Neural cell (in vitro differentiated cells): ENCODE measurements around the gene DHX29.

Experiments
- EP300 ChIP-seq: fragments of 450-650 bp; conservative IDR thresholded peaks from 2 replicates; pipeline ENCODE4 v1.6.1; 2014; ENCODE audit warnings: antibody characterized with exemption, mild to moderate bottlenecking, moderate library complexity; ENCODE audit not compliant: poor library complexity, severe bottlenecking
- EZH2 ChIP-seq: fragments of 200-600, 300-800 bp; shearing (Covaris generic), sonication (generic); IDR thresholded peaks from 2 replicates; pipeline ENCODE4 v1.6.1; 2014; ENCODE audit warnings: antibody characterized with exemption, low read length, borderline replicate concordance, mild to moderate bottlenecking; ENCODE audit not compliant: insufficient read depth, poor library complexity, severe bottlenecking
- MXI1 ChIP-seq: fragments of 450-650 bp; conservative IDR thresholded peaks from 2 replicates; pipeline ENCODE4 v1.6.1; 2014; ENCODE audit warnings: antibody characterized with exemption, mild to moderate bottlenecking; ENCODE audit not compliant: poor library complexity, severe bottlenecking
- POLR2AphosphoS5 ChIP-seq: IDR thresholded peaks from 2 replicates; pipeline ENCODE4 v1.6.1; 2012
- RAD21 ChIP-seq: fragments of 450-650 bp; conservative IDR thresholded peaks from 2 replicates; pipeline ENCODE4 v1.6.1; 2014; ENCODE audit warnings: antibody characterized with exemption, mild to moderate bottlenecking, moderate library complexity
- SMC3 ChIP-seq: fragments of 450-650 bp; conservative IDR thresholded peaks from 2 replicates; pipeline ENCODE4 v1.6.1; 2014; ENCODE audit warnings: antibody characterized with exemption, mild to moderate bottlenecking, moderate library complexity; ENCODE audit not compliant: poor library complexity
- TF ChIP-seq, protein P1 (sequence below): fragments of 450-650 bp; IDR thresholded peaks from 2 replicates; pipeline ENCODE4 v1.5.1; 2014; ENCODE audit warnings: antibody characterized with exemption, mild to moderate bottlenecking, moderate library complexity; ENCODE audit not compliant: poor library complexity, severe bottlenecking

DNA sequence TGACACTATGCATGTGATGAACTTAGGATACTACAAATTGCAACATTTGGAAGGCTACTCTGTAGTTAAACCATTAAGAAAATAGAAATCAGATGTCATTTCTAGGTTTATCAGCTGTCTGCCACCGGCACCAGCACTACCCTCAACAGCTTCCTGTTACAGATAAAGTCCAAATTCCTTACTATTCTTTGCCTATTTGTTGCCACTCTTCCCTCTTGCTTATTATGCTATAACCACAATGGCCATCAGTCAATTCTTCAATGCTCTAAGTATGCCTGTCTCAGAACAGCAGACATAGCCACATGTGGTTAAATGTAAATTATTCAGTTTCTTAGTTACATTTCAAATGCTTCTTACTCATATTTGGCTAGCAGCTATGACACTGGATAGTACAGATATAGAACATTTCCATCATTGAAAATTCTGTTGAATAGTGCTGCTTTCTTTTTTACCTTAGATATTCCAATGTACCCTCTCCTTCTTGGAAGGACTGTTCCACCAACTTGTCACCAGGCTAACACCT, 21.0 kb downstream of the DHX29 start:
- TF ChIP-seq EP300, result no peak
- TF ChIP-seq, protein P1, sequence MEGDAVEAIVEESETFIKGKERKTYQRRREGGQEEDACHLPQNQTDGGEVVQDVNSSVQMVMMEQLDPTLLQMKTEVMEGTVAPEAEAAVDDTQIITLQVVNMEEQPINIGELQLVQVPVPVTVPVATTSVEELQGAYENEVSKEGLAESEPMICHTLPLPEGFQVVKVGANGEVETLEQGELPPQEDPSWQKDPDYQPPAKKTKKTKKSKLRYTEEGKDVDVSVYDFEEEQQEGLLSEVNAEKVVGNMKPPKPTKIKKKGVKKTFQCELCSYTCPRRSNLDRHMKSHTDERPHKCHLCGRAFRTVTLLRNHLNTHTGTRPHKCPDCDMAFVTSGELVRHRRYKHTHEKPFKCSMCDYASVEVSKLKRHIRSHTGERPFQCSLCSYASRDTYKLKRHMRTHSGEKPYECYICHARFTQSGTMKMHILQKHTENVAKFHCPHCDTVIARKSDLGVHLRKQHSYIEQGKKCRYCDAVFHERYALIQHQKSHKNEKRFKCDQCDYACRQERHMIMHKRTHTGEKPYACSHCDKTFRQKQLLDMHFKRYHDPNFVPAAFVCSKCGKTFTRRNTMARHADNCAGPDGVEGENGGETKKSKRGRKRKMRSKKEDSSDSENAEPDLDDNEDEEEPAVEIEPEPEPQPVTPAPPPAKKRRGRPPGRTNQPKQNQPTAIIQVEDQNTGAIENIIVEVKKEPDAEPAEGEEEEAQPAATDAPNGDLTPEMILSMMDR, result no peak
- no peak for TF ChIP-seq RAD21
- TF ChIP-seq EZH2, result no peak
- TF ChIP-seq POLR2AphosphoS5, result no peak
- TF ChIP-seq SMC3, result no peak
- no peak for TF ChIP-seq MXI1
